ENCODE data around the gene CDK17. TPM values are rescaled to one million over a fixed set of nuclear protein-coding genes. Genes with fewer than 3 reads are reported as not detected.

Gene CDK17
- total and polyA plus RNA-seq, 2 of the 8 experiments (the other 6 are each of a cell fraction or from before 2014, with no cell fraction given), result 5.8 to 20.0 TPM

DNA sequence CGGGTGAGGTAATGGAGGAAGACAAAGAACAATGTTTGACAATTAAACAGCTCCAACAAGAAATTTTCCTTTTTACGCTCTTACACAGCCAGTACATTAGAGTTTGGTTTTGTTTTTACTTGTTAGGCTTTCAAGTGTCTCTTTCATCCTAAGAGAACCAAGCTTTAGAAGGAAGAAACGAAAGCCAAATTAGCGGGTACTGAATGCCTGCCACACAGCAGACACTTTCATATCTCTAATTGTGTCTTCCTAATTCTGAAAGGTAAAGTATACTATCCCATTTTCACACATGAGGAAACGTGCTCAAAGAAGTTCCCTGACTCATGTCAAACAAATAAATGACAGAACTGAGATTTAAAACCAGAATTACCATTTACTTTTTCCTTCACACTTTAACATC lies 65.0 kb downstream of the CDK17 start (continued):
- TF ChIP-seq SUZ12 (IDR thresholded peaks at IDR 0.05; ENCODE audit: low read length), result no peak
- TF ChIP-seq RBBP5 (IDR thresholded peaks at IDR 0.05; ENCODE audit: borderline replicate concordance, low read depth, low read length), result no peak
- no peak for TF ChIP-seq KDM4A (IDR thresholded peaks at IDR 0.05; ENCODE audit: low read depth, low read length, severe bottlenecking)
- no peak for TF ChIP-seq CTCF (IDR thresholded peaks at IDR 0.05; ENCODE audit: control extremely low read depth in 1 of 3, insufficient read depth in 1 of 3, low read depth in 1 of 3, low read length in 3 of 3)
- no peak for TF ChIP-seq SAP30 (IDR thresholded peaks at IDR 0.05; ENCODE audit: insufficient read depth, insufficient replicate concordance, low read length)
- no peak for TF ChIP-seq PHF8 (conservative IDR thresholded peaks at IDR 0.05; ENCODE audit: low read depth, low read length)
- TF ChIP-seq, protein P1, sequence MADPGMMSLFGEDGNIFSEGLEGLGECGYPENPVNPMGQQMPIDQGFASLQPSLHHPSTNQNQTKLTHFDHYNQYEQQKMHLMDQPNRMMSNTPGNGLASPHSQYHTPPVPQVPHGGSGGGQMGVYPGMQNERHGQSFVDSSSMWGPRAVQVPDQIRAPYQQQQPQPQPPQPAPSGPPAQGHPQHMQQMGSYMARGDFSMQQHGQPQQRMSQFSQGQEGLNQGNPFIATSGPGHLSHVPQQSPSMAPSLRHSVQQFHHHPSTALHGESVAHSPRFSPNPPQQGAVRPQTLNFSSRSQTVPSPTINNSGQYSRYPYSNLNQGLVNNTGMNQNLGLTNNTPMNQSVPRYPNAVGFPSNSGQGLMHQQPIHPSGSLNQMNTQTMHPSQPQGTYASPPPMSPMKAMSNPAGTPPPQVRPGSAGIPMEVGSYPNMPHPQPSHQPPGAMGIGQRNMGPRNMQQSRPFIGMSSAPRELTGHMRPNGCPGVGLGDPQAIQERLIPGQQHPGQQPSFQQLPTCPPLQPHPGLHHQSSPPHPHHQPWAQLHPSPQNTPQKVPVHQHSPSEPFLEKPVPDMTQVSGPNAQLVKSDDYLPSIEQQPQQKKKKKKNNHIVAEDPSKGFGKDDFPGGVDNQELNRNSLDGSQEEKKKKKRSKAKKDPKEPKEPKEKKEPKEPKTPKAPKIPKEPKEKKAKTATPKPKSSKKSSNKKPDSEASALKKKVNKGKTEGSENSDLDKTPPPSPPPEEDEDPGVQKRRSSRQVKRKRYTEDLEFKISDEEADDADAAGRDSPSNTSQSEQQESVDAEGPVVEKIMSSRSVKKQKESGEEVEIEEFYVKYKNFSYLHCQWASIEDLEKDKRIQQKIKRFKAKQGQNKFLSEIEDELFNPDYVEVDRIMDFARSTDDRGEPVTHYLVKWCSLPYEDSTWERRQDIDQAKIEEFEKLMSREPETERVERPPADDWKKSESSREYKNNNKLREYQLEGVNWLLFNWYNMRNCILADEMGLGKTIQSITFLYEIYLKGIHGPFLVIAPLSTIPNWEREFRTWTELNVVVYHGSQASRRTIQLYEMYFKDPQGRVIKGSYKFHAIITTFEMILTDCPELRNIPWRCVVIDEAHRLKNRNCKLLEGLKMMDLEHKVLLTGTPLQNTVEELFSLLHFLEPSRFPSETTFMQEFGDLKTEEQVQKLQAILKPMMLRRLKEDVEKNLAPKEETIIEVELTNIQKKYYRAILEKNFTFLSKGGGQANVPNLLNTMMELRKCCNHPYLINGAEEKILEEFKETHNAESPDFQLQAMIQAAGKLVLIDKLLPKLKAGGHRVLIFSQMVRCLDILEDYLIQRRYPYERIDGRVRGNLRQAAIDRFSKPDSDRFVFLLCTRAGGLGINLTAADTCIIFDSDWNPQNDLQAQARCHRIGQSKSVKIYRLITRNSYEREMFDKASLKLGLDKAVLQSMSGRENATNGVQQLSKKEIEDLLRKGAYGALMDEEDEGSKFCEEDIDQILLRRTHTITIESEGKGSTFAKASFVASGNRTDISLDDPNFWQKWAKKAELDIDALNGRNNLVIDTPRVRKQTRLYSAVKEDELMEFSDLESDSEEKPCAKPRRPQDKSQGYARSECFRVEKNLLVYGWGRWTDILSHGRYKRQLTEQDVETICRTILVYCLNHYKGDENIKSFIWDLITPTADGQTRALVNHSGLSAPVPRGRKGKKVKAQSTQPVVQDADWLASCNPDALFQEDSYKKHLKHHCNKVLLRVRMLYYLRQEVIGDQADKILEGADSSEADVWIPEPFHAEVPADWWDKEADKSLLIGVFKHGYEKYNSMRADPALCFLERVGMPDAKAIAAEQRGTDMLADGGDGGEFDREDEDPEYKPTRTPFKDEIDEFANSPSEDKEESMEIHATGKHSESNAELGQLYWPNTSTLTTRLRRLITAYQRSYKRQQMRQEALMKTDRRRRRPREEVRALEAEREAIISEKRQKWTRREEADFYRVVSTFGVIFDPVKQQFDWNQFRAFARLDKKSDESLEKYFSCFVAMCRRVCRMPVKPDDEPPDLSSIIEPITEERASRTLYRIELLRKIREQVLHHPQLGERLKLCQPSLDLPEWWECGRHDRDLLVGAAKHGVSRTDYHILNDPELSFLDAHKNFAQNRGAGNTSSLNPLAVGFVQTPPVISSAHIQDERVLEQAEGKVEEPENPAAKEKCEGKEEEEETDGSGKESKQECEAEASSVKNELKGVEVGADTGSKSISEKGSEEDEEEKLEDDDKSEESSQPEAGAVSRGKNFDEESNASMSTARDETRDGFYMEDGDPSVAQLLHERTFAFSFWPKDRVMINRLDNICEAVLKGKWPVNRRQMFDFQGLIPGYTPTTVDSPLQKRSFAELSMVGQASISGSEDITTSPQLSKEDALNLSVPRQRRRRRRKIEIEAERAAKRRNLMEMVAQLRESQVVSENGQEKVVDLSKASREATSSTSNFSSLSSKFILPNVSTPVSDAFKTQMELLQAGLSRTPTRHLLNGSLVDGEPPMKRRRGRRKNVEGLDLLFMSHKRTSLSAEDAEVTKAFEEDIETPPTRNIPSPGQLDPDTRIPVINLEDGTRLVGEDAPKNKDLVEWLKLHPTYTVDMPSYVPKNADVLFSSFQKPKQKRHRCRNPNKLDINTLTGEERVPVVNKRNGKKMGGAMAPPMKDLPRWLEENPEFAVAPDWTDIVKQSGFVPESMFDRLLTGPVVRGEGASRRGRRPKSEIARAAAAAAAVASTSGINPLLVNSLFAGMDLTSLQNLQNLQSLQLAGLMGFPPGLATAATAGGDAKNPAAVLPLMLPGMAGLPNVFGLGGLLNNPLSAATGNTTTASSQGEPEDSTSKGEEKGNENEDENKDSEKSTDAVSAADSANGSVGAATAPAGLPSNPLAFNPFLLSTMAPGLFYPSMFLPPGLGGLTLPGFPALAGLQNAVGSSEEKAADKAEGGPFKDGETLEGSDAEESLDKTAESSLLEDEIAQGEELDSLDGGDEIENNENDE (IDR thresholded peaks at IDR 0.05; ENCODE audit: insufficient replicate concordance, low read length), result no peak
- no peak for TF ChIP-seq TEAD4 (IDR thresholded peaks at IDR 0.05; ENCODE audit: low read depth, low read length)
